Activated CD4-positive, alpha-beta T cell treated with anti-CD3 and anti-CD28 coated beads for 36 hours (primary cell): ENCODE results near the gene BACH2. TPM values are rescaled to one million over a fixed set of nuclear protein-coding genes. Genes with fewer than 3 reads are reported as not detected.
A peak's percentile ranks its signal among the peaks of the same experiment; 100 is the strongest.
"Not testable (repeated sequence)": the region's sequence is repeated elsewhere in the genome, so short reads cannot be mapped to it uniquely, and the experiment has no call there.

Experiments
- ATAC-seq: fragments of 200-7000 bp; cut with Tn5 transposase; one replicate; pipeline ENCODE4 v1.10.0; 2021; ENCODE audit warnings: mild to moderate bottlenecking, moderate library complexity
- CTCF ChIA-PET: fragments of 350-600 bp; sonication (Branson Sonifier 250); formaldehyde crosslinking; loops from one replicate; lab custom pipeline; 2021; ENCODE audit warnings: antibody characterized with exemption; lab: Charles Lee
- POLR2A ChIA-PET: fragments of 350-600 bp; sonication (Branson Sonifier 250); formaldehyde crosslinking; loops from one replicate; lab custom pipeline; 2021; ENCODE audit warnings: antibody characterized with exemption, inconsistent platforms; lab: Charles Lee
- DNase-seq: peaks from one replicate; pipeline ENCODE4 v3.0.0-alpha.2; 2020
- H3K27ac Mint-ChIP-seq: one replicate; pipeline ENCODE4 v1.8.0; 2021; ENCODE audit warnings: mixed read lengths
- H3K27me3 Mint-ChIP-seq: one replicate; pipeline ENCODE4 v1.8.0; 2021; ENCODE audit warnings: mixed read lengths
- H3K36me3 Mint-ChIP-seq: one replicate; pipeline ENCODE4 v1.8.0; 2021; ENCODE audit warnings: low read depth, mixed read lengths
- H3K4me1 Mint-ChIP-seq: one replicate; pipeline ENCODE4 v1.8.0; 2021; ENCODE audit warnings: mixed read lengths
- H3K4me3 Mint-ChIP-seq: one replicate; pipeline ENCODE4 v1.8.0; 2021; ENCODE audit warnings: mild to moderate bottlenecking, moderate library complexity, mixed read lengths
- H3K9me3 Mint-ChIP-seq: one replicate; pipeline ENCODE4 v1.8.0; 2021; ENCODE audit warnings: low read depth, mixed read lengths
- intact Hi-C, 2 experiments: fragments of 100-400 bp; cut with DNase I in 1 of 2; cut with micrococcal nuclease in 1 of 2; formaldehyde crosslinking; loops; one replicate each; pipeline versions ENCODE4 v1.14.2 to v1.15.1; 2022 to 2024; cut with DNase I, micrococcal nuclease
- total RNA-seq, 2 experiments: library from RNA; stranded (reverse); gene quantifications; one replicate each; pipeline ENCODE4 v1.2.3, GENCODE V29; 2021

The BACH2 gene
- total RNA-seq, 2 experiments from 2014 or later, result 74.7 to 87.3 TPM

GRCh38 chr6:89977808-89978748 lies 318.6 kb downstream of the BACH2 start:
- Mint-ChIP-seq H3K4me3 (no peak overlapping the region), H3K27me3 (no peaks in the 10 kb centered on the region), H3K36me3 (peaks cover 54% of the 10 kb centered on the region), H3K9me3 (no peaks in the 10 kb centered on the region), H3K4me1 (peaks cover 47% of the 10 kb centered on the region), H3K27ac (no peak overlapping the region)
- intact Hi-C loops, result no loop called here
- POLR2A ChIA-PET, result no interaction called here
- DNase-seq (no peak), ATAC-seq (no peak)
- CTCF ChIA-PET, result interaction anchor here (0.6 to 3.1 kb wide), 10 partner anchors 8 to 716 kb away, joined by 3 to 11 read pairs (median 4); no protein-coding TSS in a partner anchor

DNA sequence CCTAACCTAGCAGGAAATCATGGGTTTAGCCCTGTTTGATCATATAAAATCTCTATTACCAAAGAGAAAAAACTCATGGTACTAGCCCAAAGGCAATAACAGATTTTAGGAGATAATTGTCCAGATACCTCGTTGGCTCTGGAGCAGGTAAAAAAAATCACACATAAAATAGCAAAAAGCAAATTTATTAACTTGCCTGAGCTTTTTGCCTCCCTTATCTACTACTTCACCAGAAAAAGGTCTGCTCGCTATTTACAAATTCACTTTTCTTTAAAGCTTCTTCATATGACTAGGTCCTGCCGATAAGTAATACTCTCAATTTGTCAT lies 320.0 kb downstream of the BACH2 start:
- Mint-ChIP-seq H3K9me3 (no peaks in the 10 kb centered on the region), H3K27ac (no peak overlapping the region), H3K4me3 (no peak overlapping the region), H3K36me3 (peaks cover 54% of the 10 kb centered on the region), H3K27me3 (no peaks in the 10 kb centered on the region), H3K4me1 (peaks cover 36% of the 10 kb centered on the region)
- CTCF ChIA-PET, result interaction anchor here (0.9 to 2.1 kb wide), 6 partner anchors 10 to 72 kb away, joined by 3 to 7 read pairs (median 3); no protein-coding TSS in a partner anchor
- POLR2A ChIA-PET, result no interaction called here
- DNase-seq, result no peak
- ATAC-seq, result no peak
- intact Hi-C loops, result no loop called here

- intact Hi-C loops, result no loop called here
- DNase-seq (no peak), ATAC-seq (no peak)
- peaks cover 31% of the 10 kb centered on the region for H3K4me1 Mint-ChIP-seq
- ChIA-PET CTCF (interaction anchor here (1.6 to 2.1 kb wide), 3 partner anchors 10 to 18 kb away, joined by 3 to 7 read pairs (median 3); no protein-coding TSS in a partner anchor), POLR2A (interaction anchor here (0.7 kb wide), 1 partner anchor 219 kb away, joined by 3 read pairs; no protein-coding TSS in a partner anchor)
- H3K27me3 Mint-ChIP-seq, result no peaks in the 10 kb centered on the region
- peak overlapping the region; percentile 14 for H3K27ac Mint-ChIP-seq
- H3K36me3 Mint-ChIP-seq, result peaks cover 58% of the 10 kb centered on the region
- no peak overlapping the region for H3K4me3 Mint-ChIP-seq
- no peaks in the 10 kb centered on the region for H3K9me3 Mint-ChIP-seq
Measured at GRCh38 chr6:89975991-89976693, 320.5 kb downstream of the BACH2 start.

DNA sequence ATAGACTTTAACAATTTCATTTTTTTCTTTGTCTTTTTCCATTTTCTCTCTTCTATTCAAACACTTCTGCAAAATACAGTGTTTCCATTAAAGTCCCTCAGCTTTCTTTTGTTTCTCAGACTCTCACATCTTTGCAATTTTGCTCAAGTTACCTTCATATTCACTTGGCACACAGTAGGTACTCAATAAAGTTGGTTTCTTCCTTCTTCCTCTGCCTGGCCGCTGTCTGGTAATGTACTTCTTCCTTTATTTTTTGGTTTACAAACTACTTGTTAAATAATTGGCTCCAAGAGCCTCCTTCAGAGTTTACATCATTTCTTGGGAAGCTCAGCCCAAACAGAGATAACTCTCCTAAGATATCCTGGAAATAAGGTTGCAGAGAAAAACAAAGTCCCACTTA lies 321.3 kb downstream of the BACH2 start:
- no peaks in the 10 kb centered on the region for H3K9me3 Mint-ChIP-seq
- no peak overlapping the region for H3K4me3 Mint-ChIP-seq
- intact Hi-C loops, result no loop called here
- ATAC-seq (no peak), DNase-seq (no peak)
- ChIA-PET CTCF (interaction anchor here (1.6 kb wide), 1 partner anchor 15 kb away, joined by 3 read pairs; no protein-coding TSS in a partner anchor), POLR2A (no interaction called here)
- peak overlapping the region; percentile 14 for H3K27ac Mint-ChIP-seq
- peaks cover 31% of the 10 kb centered on the region for H3K4me1 Mint-ChIP-seq
- no peaks in the 10 kb centered on the region for H3K27me3 Mint-ChIP-seq
- peaks cover 54% of the 10 kb centered on the region for H3K36me3 Mint-ChIP-seq

GRCh38 chr6:89974834-89975233 lies 321.8 kb downstream of the BACH2 start:
- Mint-ChIP-seq H3K4me1 (peaks cover 31% of the 10 kb centered on the region), H3K9me3 (no peaks in the 10 kb centered on the region), H3K27ac (peak overlapping the region; percentile 21), H3K4me3 (no peak overlapping the region), H3K36me3 (peaks cover 50% of the 10 kb centered on the region), H3K27me3 (no peaks in the 10 kb centered on the region)
- ChIA-PET POLR2A (no interaction called here), CTCF (no interaction called here)
- no peak for DNase-seq
- no peak for ATAC-seq
- intact Hi-C loops, result no loop called here

GRCh38 chr6:89972025-89972381 lies 324.6 kb downstream of the BACH2 start:
- H3K9me3 Mint-ChIP-seq, result no peaks in the 10 kb centered on the region
- no peak overlapping the region for H3K4me3 Mint-ChIP-seq
- intact Hi-C loops, result loop anchor here in 1 of 2 experiments (2.0 kb wide), 1 partner anchor 15 kb away; no protein-coding TSS in a partner anchor
- ATAC-seq (no peak), DNase-seq (no peak)
- peaks cover 67% of the 10 kb centered on the region for H3K36me3 Mint-ChIP-seq
- H3K4me1 Mint-ChIP-seq, result peaks cover 52% of the 10 kb centered on the region
- peak overlapping the region; percentile 79 for H3K27ac Mint-ChIP-seq
- ChIA-PET POLR2A (no interaction called here), CTCF (interaction anchor here (1.9 to 2.2 kb wide), 2 partner anchors 27 to 31 kb away, joined by 6 to 10 read pairs; no protein-coding TSS in a partner anchor)
- no peaks in the 10 kb centered on the region for H3K27me3 Mint-ChIP-seq

GRCh38 chr6:89971338-89972024 lies 325.2 kb downstream of the BACH2 start:
- H3K4me3 Mint-ChIP-seq, H3K9me3 Mint-ChIP-seq, ATAC-seq, DNase-seq, H3K27me3 Mint-ChIP-seq, POLR2A ChIA-PET: not testable (repeated sequence)
- Mint-ChIP-seq H3K36me3 (peaks cover 68% of the 10 kb centered on the region), H3K4me1 (peaks cover 54% of the 10 kb centered on the region), H3K27ac (peak overlapping the region; percentile 79)
- intact Hi-C loops, result loop anchor here in 1 of 2 experiments (2.0 kb wide), 1 partner anchor 15 kb away; no protein-coding TSS in a partner anchor
- CTCF ChIA-PET, result interaction anchor here (1.9 to 2.2 kb wide), 2 partner anchors 26 to 31 kb away, joined by 6 to 10 read pairs; no protein-coding TSS in a partner anchor

DNA sequence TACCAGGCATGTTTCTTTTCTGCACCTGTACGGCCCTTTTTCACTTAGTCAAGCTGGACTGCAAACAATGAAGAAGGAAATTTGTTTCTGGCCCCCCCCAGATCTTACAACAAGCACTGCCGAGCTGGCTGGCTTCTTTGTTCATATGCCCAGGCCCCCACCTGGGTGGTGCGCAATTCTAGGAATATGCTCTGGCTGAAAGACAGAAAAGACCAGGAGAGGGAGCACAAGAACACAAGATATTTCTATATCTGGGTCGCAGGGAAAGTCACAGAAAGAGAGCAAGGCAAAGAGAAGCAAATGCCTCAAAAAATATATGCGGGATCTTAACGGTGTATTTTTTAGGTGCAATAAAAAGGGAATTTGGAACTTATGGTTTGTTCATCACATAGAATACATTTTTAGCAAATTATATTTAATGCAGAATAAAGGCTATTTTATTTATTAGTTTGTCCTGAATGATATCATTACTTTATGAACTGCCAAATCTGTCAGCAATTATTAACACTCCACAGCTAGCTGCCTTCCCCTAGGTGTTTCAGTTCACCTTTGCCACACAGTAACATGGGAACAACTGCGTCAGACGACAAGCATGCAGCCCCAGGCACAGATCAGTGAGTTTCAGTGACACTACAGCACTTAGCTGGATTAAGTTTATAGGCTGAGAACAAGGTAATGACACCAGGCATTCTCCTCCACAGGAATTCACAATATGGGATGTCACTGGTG lies 325.9 kb downstream of the BACH2 start:
- no peak for ATAC-seq
- ChIA-PET POLR2A (no interaction called here), CTCF (interaction anchor here (0.6 to 2.2 kb wide), 5 partner anchors 26 to 123 kb away, joined by 3 to 10 read pairs (median 3); no protein-coding TSS in a partner anchor)

GRCh38 chr6:89970072-89970471 lies 326.6 kb downstream of the BACH2 start:
- intact Hi-C loops, result no loop called here
- H3K4me1 Mint-ChIP-seq, result peaks cover 55% of the 10 kb centered on the region
- CTCF ChIA-PET, result interaction anchor here (0.6 to 2.2 kb wide), 4 partner anchors 25 to 124 kb away, joined by 3 to 10 read pairs (median 3); no protein-coding TSS in a partner anchor

More for the DNA sequence above, 325.9 kb downstream of the BACH2 start:
- Mint-ChIP-seq H3K4me1 (peaks cover 54% of the 10 kb centered on the region), H3K27me3 (no peaks in the 10 kb centered on the region), H3K4me3 (no peak overlapping the region), H3K27ac (peak overlapping the region; percentile 79), H3K36me3 (peaks cover 68% of the 10 kb centered on the region), H3K9me3 (no peaks in the 10 kb centered on the region)
- intact Hi-C loops, result no loop called here
- no peak for DNase-seq

DNA sequence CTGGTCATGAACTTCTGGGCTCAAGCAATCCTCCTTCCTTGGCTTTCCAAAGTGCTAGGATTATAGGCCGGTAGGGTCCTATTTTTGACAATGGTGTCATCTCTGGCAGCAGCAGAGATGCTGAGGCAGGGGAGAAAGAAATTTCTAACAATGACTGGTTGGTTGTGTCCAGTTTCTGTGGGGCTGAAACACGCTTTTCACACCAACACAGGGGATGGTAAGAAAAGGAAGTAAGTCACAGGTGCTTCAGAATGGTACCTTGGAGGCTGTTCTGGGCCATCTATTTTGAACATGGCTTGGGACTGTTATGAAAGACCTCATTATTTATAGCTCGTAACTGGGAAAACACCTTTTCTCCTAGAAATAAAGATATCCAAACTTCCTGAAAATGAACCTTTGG lies 329.7 kb downstream of the BACH2 start:
- Mint-ChIP-seq H3K4me1 (peaks cover 71% of the 10 kb centered on the region), H3K36me3 (peaks cover 70% of the 10 kb centered on the region), H3K27ac (peak overlapping the region; percentile 87), H3K9me3 (no peaks in the 10 kb centered on the region), H3K27me3 (no peaks in the 10 kb centered on the region), H3K4me3 (no peak overlapping the region)
- DNase-seq, result no peak
- intact Hi-C loops, result no loop called here
- ChIA-PET POLR2A (interaction anchor here (0.9 to 1.3 kb wide), 2 partner anchors 12 to 14 kb away, joined by 4 to 6 read pairs; no protein-coding TSS in a partner anchor), CTCF (interaction anchor here (1.0 to 1.2 kb wide), 3 partner anchors 10 to 24 kb away, joined by 3 to 7 read pairs (median 3); no protein-coding TSS in a partner anchor)
- peak; percentile 22 for ATAC-seq

More at GRCh38 chr6:89970072-89970471, 326.6 kb downstream of the BACH2 start:
- no peak for ATAC-seq
- no peak overlapping the region for H3K4me3 Mint-ChIP-seq
- POLR2A ChIA-PET, result no interaction called here
- H3K36me3 Mint-ChIP-seq, result peaks cover 68% of the 10 kb centered on the region
- no peak overlapping the region for H3K27ac Mint-ChIP-seq
- H3K9me3 Mint-ChIP-seq, result no peaks in the 10 kb centered on the region
- no peak for DNase-seq
- no peaks in the 10 kb centered on the region for H3K27me3 Mint-ChIP-seq
